HEK293 (cell line): ENCODE measurements around the gene GUCA1A.

Experiments used
- ZBTB20 ChIP-seq: fragments of 450-650 bp; formaldehyde crosslinking; IDR thresholded peaks from 2 replicates; pipeline ENCODE4 v1.5.1; 2016; ENCODE audit warnings: missing biosample characterization, missing genetic modification characterization
- TF ChIP-seq, protein P1 (sequence below): fragments of 450-650 bp; formaldehyde crosslinking; IDR thresholded peaks from 2 replicates; pipeline ENCODE4 v1.5.1; 2016; ENCODE audit warnings: missing biosample characterization, missing genetic modification characterization
- TF ChIP-seq, protein P2 (sequence below): fragments of 450-650 bp; formaldehyde crosslinking; IDR thresholded peaks from 2 replicates; pipeline ENCODE4 v1.5.1; 2016; ENCODE audit warnings: missing biosample characterization, missing genetic modification characterization

DNA sequence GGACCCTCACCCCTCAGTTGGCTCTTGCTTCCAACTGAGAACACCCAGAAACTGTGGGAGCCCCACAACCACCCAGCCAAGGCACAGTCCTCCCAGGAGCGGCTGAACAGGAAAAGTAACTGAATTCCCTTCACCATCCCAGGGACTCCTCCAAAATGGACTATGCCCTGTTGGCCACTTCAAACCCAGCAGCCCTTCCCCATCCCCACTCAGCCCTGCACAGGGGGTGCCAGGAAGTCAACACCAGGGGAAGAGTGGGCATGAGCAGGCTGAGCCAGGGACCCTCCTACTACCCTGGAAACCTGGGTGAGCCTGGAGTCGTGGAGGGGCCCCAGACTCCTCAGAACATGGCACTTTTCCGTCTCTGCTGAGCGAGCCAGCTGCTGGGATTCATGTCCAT, 11.3 kb downstream of the GUCA1A start:
- TF ChIP-seq, protein P1, sequence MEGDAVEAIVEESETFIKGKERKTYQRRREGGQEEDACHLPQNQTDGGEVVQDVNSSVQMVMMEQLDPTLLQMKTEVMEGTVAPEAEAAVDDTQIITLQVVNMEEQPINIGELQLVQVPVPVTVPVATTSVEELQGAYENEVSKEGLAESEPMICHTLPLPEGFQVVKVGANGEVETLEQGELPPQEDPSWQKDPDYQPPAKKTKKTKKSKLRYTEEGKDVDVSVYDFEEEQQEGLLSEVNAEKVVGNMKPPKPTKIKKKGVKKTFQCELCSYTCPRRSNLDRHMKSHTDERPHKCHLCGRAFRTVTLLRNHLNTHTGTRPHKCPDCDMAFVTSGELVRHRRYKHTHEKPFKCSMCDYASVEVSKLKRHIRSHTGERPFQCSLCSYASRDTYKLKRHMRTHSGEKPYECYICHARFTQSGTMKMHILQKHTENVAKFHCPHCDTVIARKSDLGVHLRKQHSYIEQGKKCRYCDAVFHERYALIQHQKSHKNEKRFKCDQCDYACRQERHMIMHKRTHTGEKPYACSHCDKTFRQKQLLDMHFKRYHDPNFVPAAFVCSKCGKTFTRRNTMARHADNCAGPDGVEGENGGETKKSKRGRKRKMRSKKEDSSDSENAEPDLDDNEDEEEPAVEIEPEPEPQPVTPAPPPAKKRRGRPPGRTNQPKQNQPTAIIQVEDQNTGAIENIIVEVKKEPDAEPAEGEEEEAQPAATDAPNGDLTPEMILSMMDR (tag by site-specific recombination), result no peak
- no peak for TF ChIP-seq ZBTB20 (tag by site-specific recombination)
- TF ChIP-seq, protein P2, sequence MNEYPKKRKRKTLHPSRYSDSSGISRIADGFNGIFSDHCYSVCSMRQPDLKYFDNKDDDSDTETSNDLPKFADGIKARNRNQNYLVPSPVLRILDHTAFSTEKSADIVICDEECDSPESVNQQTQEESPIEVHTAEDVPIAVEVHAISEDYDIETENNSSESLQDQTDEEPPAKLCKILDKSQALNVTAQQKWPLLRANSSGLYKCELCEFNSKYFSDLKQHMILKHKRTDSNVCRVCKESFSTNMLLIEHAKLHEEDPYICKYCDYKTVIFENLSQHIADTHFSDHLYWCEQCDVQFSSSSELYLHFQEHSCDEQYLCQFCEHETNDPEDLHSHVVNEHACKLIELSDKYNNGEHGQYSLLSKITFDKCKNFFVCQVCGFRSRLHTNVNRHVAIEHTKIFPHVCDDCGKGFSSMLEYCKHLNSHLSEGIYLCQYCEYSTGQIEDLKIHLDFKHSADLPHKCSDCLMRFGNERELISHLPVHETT (tag by site-specific recombination), result no peak
